NCI-H1048 (cell line): ENCODE results near the gene CA10.

ENCODE experiments used
- DNase-seq: peaks from one replicate; lab custom pipeline; 2025; lab: John Stamatoyannopoulos, UW

The CA10 gene

DNA sequence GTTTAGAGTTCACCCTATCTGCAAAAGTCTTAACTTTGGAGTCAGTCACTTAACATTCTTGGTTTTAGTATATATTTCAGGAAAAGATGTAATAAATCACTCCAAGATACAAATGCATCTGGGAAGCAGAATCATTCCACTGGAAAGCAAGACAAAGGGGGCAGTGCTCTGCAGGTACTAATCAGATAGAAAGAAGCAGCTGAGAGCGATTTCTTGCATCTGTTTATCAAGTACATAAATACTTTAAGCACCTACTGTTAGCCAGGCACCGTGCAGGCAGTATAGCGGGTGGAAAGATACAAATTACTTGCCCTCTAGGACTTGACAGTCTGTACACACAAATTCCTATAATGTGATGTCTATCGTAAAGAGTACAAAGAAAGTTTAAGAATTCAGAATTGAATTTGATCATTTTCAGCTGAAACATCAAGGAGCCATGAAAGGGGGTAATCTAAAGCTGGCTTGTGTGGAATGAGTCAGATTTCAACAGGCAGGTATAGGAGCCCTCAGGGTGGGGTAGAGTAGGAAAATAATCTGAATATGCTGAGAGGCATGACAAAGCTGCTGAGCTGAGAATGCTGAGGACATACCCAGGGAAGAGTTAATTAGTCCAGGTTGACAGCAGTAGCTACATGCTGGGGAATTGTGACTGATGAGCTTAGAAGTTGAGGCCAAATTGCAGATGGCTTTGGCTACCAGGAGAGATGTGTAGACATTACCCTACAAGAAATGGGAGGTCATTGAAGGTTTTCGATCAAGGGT, 110.2 kb downstream of the CA10 start:
- DNase-seq: no peak

DNA sequence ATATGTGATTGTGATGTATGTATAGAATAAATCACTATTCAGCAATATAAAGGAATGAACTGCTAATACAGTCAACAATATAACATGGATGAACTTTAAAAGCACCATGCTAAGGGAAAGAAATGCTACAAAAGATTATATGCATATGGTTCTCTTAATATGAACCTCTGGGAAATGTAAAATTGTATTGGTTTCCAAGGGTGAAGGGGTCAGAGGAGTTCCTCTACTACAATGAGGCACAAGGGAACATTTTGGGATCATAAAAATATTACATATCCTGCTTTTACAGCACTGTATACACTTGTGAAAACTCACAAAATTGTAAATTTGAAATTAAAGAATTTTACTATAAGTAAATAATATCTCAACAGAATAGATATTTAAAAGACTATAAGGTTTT, 111.4 kb downstream of the CA10 start:
- DNase-seq: no peak

DNA sequence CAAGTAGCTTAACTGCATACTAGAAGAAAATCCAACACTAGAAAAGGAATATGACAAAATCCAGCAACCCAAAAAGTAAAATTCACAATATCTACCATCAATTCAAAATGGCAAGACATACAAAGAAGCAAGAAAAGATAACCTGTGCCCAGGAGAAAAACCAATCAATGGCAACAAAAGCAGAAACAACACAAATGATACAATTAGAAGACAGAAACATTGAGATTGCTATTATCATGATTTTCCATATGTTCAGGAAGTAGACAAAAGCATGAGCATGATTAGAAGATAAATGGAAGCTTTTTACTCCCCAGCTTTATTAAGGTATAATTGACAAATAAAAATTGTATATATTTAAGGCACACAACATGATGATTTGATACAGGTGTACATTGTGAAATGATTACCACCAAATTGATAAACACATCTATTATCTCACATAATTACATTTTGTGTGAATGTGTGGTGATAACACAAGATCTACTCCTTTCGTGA, 117.3 kb downstream of the CA10 start:
- DNase-seq: no peak

DNA sequence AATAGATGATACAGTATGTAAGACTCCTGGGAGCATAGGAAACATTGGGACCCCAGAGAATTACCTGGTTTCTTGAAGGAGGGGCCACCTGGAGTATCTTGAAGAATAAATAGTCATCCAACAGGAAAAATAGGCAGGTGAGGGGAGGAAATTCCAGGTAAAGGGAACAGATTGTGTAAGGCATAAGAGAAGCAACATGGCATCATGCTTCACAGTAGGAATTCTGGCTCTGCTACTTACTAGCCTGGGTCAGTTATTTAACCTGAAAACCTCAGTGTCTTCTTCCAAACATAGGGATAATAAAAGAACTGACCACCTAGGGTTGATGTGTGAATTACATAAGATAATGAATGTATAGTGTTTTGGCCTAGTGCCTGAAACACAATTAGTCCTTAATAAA, 122.1 kb downstream of the CA10 start:
- DNase-seq: no peak

DNA sequence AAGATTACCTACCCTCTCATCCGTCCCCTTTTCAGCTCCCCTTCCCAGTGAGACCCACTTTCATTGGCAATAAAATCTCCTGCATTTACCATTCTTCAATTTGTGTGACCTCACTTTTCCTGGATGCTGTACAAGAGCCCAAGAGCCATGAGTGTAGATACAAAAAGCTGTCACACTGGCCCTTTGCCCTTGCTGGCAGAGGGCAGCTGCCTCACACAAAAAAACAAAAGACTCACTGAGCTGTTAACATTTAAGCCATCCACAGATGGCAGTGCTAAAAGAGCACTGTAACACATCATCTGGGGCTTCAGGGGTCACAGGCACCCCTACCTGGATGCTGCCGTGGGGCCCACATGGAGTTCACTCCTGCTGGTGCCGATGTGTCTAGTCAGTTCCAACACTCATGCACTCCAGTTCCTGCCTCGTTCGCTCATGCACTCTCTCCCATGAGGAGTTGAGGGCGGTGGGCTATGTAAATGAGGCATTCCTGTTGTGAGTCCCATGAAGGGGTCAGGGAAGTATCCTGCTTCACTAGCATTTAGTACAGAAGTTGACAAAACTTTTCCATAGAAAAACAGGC, 123.1 kb downstream of the CA10 start:
- DNase-seq: no peak

DNA sequence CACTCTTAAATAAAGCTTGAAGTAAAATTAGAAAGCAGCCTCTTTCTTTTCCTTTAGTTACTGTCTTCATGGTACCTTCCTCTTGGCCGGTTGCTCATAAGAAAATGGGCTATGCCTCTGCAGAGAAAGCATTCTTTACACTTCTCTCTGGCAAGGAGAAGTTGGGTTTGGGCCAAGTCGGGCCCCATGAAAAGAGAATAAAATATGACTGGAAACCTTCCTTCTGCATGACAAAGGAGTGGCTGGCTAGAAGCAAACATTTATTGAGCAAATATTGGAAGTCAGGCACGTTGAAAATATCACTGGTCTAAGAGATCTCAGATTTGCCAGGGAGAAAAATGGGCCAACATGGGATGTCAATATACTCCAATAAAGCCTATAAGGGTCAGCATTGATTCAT, 126.1 kb downstream of the CA10 start:
- no peak for DNase-seq

DNA sequence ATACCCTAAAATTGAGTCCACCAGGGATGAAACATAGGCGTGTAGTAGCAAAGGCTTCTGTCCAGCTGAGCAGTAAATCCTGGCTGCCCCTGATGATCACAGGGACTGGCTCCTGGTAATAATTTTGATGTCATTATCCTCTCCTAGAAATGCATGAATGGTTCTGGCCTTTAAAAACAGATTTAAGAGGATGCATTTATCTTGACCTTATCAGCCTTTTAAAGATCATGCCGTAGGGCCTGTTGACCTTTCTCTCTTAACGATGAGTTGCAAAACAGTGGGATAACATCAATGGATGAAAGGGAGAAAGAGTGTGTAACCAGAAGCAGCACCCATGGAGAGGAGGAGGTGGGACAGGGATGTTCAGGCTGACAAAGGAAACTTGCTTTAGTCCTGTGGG, 128.5 kb downstream of the CA10 start:
- DNase-seq: no peak

DNA sequence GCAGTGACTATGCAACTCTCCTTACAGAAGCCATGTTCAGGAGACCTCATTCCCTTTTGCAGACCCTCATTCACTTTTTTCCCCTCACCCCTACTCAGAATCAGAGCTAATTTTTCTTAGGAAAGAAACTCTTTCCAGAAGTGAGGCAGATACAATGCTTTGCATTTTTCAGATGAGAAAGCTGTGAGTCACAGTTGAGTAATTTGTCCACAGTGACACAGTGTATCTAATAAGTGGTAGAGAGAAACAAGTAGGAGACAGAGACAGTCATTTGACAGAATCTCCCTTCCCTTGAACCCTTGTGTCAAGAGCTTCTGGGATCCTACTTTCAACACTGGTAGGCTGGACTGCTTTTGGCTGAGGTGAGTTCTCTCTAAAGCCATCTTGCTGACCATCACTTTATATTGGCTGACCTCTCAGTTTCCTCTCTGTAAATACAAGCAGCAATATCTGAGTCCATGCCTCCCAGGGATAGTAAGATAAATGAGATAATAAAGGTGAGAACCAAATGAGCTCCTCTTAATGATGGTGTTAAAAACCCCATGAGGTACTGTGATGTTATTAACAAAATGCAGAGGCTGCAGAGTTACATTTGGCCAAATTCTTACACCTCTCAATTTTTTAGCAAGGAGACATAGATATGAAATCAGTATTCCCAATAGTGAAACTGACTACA, 130.8 kb downstream of the CA10 start:
- DNase-seq: no peak

DNA sequence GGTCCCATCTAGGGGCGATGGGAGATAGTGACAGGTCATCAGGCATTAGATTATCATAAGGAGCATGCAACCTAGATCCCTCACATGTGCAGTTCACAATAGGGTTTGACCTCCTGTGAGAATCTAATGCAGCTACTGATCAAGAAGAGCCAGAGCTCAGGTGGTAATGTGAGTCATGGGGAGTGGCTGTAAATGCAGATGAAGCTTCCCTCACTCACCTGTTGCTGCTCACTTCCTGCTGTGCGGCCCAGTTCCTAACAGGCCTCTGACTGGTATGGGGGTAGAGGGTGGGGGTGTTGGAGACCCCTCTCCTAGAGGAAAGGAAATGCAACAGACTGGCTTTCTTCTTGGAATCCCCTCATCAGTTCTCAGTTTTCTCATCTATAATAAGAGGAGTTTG, 131.4 kb downstream of the CA10 start:
- DNase-seq: no peak

DNA sequence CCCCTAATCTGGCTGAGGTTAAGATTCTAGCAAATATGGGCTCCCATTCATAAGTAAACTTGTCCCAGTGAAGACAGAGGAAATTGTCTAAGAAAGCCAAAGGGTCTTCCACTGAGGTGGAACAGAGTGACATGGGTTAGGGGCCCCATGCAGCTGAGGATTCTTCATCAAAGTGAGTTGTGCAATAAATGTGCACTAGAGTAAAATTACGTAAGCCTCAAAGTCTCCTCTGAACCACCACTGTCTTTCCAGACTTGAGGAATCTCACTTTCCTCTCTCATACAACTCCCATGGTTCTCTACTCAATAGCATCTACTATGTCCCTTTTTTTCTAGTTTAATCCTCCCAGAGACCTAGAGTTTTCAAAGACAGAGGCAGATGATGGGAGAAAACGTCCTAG, 132.4 kb downstream of the CA10 start:
- no peak for DNase-seq

DNA sequence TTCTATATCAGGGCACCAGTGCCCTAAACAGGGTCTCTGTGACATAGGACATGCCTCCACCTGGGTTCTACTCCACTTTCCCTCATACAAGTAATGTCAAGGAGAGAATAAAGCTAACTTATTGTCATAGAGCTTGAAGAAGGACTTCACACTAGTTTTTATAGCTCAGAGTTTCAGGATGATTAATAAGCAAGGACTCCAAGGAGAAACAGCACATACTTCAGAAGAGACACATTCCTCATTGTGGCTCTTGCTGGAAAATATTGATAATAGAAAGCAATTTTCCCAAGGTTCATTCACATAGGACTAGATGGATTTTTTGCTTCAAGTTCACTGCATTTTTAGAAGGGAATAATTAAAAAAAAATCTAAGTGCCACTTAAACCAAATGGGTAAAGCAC, 133.3 kb downstream of the CA10 start:
- no peak for DNase-seq

DNA sequence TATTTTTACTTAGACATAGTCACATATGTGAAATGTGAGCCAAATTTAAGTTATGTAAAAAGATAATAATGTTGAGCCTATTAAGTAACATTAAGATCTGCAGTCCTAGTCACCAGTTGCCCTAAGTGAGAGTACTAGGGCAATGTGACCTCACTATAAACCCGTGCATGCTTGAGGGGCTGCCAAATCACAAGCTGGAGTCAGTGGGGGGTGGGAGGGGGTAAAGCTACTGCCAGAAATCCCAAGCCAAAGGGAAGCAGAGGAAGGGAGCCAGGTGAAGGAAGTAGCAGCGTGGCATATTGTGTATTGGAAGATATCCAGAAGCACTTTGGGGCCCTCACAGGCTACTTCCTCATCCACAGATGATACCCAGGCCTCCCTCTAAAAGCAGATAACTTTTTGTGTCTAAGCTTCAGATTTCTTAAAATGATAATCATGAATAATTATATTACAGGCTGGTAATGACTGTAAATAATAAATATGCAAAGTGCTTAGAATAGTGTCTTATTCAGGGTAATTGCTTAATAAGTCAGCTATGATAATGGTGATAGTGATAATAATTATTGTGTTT, 134.1 kb downstream of the CA10 start:
- DNase-seq: no peak

DNA sequence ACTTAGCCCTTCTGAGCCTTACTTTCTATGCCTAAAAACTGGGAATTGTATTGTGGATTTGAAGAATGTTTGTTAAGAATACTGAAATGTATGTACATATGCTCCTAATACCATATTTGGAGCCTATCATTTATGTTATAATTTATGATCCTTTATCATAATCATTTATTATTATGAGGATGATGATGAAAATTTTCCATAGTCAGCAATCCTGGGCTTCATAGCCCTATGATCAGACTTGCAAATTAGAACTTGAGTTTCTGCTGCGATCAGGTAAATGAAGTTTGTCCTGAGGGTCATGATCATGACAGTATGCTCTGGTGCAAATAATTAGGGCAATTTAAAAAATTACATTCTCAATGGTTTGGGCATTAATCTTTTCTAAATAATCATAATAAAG, 147.4 kb downstream of the CA10 start:
- DNase-seq: no peak

DNA sequence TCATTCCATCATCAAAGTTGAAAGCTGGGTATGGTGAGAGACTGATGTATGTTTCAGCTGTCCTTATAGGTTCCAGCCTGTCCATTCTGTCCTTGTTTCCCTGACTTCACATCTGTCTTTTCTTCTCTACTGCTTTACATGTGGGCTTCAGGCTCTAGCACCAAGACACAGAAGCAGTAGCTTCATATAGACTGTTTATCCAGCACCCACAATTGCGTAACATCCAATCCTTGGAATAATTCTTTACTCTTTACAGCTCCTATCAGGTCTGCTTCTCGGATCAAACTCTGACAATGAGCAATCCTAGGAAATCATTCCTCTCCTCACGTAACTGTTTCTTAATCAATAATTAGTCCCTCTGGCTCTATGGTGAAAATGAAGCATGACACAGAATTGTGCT, 158.9 kb downstream of the CA10 start:
- DNase-seq: no peak

DNA sequence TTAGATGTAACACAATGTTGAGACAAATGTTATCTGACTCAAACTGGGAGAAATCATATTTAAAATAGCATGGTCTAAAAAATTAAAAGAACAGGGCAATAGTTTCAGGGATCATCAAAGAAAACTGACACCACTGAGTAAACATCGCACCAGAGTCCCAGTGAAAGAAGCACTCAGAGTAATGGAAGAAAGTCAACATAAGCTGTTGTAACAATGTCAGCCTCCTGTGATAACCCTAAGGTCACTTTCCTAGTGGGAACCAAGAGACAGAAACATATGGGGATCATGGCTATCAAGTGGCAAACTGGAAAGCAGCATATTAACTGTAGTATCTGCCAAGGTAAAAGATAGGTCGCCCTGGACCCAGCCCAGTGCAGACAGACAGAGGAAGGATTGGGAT, 160.8 kb downstream of the CA10 start:
- DNase-seq: no peak

DNA sequence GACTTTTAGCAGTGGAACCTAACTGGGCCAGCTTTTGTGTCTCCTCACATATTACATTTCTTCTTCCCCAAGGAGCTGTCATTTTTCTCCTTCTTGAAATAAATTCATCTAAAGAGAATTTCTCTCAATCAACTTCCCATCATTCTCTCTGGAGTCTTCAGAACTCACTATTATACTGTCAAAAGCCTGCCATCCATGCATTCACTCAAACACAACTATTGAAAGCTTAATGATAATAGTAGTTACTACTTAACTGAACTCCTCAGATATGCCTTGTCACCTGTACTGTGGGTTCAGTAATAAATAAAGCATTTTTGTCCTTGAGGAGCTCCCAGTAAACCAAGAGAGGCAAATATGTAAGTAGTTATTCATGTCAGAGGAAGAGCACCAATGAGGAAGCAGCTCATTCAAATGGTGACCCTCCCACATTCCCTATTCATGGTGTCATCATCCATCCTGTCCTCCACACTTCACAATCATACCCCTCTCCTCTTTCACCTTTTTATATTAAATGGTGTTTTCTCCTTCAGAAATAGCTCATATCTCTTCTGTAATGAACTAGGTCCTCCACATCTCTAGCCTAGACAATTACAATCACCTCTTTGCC, 162.6 kb downstream of the CA10 start:
- DNase-seq: no peak

DNA sequence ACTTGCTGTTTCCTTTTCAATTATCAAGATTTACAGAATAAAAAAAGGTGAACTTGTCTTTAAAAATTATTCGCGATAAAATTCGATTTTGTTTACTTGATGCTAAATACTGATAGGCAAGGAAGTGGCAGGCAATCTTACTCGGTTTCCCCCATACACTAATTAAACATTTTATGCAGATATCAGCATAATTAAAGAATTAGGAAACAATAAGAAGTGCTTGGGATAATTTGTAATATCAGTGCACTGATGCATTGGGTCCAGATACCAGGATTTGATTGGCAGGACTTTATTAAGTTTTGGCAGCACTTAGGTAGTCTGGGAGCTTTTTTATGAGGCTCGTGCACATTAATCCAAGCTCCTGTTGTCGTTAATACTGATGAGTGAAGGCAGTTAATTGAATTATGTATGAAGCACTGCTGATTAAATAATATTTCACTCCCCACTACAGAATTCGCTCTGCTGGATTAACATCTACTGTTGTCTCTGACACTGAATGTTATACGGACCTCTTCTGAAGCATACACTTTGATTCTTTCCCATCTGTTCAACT, 165.6 kb downstream of the CA10 start:
- DNase-seq: no peak

DNA sequence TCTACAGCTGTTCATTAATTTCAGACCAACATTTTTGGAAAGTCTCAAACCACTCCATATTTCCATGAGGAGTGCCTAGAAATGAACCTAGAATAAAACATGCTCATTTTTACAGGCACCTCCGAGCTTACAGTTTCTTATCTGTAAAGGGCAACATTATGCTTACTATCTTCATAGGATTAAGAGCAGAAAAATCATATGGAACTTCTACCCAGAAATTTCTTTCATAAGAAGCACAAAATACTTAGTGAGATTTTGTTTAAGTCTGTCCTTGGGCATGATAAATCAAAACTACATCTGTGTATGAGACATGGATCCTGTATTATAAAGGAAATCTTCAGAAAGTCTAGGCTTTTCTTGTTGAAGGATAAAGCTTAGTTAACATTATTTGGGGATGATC, 187.4 kb downstream of the CA10 start:
- no peak for DNase-seq

DNA sequence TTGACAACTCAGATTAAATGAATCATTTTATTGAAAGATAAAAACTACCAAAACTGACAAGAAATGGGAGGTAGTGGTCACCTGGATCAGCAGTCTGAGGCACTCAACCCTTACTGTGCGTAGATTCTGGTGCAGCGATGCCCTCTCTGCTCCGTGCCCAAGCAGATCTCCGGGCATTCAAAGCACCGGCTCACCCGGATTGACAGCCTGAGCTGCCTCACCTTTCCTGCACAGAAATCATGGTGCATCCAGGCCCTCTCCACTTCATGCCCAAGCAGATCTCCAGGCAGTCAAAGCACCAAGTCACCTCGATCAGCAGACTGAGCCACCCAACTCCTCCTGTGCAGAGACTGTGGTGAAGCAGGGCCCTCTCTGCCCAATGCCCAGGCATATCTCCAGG, 196.8 kb downstream of the CA10 start:
- no peak for DNase-seq

DNA sequence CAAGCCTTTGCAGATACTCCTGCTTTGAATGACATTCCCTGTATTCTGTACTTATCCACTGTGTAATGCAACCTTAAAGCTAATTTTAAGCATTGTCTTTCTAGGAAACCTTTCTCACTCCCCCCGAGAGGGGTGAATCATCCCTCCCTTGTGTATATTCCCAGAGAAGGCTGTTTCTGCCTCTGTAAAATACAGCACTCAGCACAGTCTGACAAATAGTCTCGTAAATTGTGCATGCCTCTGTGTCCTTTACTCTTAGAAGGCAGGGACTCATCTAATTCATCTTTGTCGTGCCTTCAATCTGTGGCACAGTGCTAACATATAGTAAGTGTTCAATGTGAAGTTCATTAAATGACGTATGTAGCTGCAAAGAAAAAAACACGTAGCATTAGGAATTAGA, 200.7 kb downstream of the CA10 start:
- no peak for DNase-seq

DNA sequence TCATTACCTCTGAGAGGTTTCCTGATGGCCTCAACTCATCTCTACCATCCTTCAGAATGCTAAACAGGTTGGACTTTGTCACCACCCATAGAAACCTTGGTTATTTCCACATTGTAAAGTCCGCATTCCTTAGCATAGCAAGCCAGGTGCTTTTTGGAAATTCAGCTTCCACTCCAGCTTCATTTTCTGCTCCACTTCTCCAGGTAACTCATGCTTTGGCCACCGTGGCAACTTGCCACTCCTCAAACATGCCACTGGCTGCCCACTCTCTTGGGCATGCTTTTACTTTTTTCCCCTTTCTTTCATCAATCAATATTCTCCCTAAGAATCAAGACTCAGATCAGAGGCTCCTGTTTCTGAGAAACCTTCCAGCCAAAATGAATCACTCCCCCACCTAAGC, 203.3 kb downstream of the CA10 start:
- no peak for DNase-seq

DNA sequence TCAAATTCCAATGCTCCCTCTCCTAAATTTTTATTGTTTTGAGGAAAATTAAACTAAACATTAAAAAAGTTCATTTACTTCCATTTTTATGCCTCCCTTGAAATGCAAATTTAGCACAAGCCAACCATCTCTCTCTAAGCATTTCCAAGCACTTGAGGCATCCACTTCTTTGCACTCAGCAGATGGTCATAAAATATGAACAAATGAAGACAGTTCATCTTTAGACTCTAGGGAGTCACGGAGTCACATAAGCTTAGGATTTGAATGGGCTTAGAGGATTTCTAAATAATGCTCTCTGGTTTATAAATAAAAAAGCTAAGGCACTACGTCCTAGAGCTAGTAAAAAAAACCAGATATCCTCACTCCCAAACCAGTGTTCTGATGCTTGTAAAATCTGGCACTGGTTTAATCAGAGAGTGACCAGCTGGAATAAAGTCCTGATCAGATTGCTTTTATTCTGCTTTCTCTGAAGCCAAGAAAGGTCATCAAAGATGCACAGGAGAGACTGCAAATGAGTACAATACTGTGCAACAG, 204.2 kb downstream of the CA10 start:
- no peak for DNase-seq
